GM23338 (cell line): ENCODE results near the gene ALOX15B. TPM values are rescaled to one million over a fixed set of nuclear protein-coding genes. Genes with fewer than 3 reads are reported as not detected.

ENCODE experiments used
- ATAC-seq: fragments of 200-7000 bp; cut with Tn5 transposase; 3 replicates; pipeline ENCODE4 v1.9.1; 2020
- DNase-seq: peaks from one replicate; pipeline ENCODE4 v3.0.0-alpha.2; 2015; ENCODE audit warnings: low spot score
- H2AFZ ChIP-seq: fragments of 200-600 bp; sonication (generic); 2 replicates; pipeline ENCODE4 v1.8.0; 2016; ENCODE audit warnings: antibody characterized with exemption, mild to moderate bottlenecking, moderate library complexity
- H3F3A ChIP-seq: fragments of 200-600 bp; sonication (generic); replicated peaks from 2 replicates; pipeline ENCODE4 v1.8.0; 2017; ENCODE audit warnings: antibody characterized with exemption, mixed run types, low read depth
- H3K27ac ChIP-seq: fragments of 200-600 bp; sonication (generic); 2 replicates; pipeline ENCODE4 v1.6.1; 2016; ENCODE audit warnings: low read depth
- H3K27me3 ChIP-seq: fragments of 200-600 bp; sonication (generic); 2 replicates; pipeline ENCODE4 v1.8.0; 2016; ENCODE audit warnings: mild to moderate bottlenecking, mixed run types, moderate library complexity; ENCODE audit not compliant: insufficient read depth
- H3K36me3 ChIP-seq: fragments of 200-600 bp; sonication (generic); 2 replicates; pipeline ENCODE4 v1.8.0; 2016; ENCODE audit warnings: mild to moderate bottlenecking; ENCODE audit not compliant: insufficient read depth
- H3K4me1 ChIP-seq: fragments of 200-600 bp; sonication (generic); 2 replicates; pipeline ENCODE4 v1.8.0; 2016; ENCODE audit warnings: mild to moderate bottlenecking, moderate library complexity; ENCODE audit not compliant: insufficient read depth
- H3K4me2 ChIP-seq: fragments of 200-600 bp; sonication (generic); 2 replicates; pipeline ENCODE4 v1.7.1; 2017; ENCODE audit warnings: mixed run types
- H3K4me3 ChIP-seq: fragments of 200-600 bp; sonication (generic); 2 replicates; pipeline ENCODE4 v1.6.1; 2016; ENCODE audit warnings: mixed run types
- H3K79me2 ChIP-seq: fragments of 200-600 bp; sonication (generic); replicated peaks from 2 replicates; pipeline ENCODE4 v1.8.0; 2017; ENCODE audit warnings: mild to moderate bottlenecking; ENCODE audit not compliant: insufficient read depth
- H3K9me2 ChIP-seq: fragments of 200-600 bp; sonication (generic); 2 replicates; pipeline ENCODE4 v1.8.0; 2017; ENCODE audit not compliant: insufficient read depth
- H4K20me1 ChIP-seq: fragments of 200-600 bp; sonication (generic); replicated peaks from 2 replicates; pipeline ENCODE4 v1.8.0; 2017; ENCODE audit warnings: mild to moderate bottlenecking; ENCODE audit not compliant: insufficient read depth
- H3K27ac Mint-ChIP-seq: 2 replicates; pipeline ENCODE4 v1.8.0; 2020; ENCODE audit warnings: inconsistent platforms, mild to moderate bottlenecking, moderate library complexity, mixed read lengths
- H3K27me3 Mint-ChIP-seq: 3 replicates; pipeline ENCODE4 v1.8.0; 2022; ENCODE audit warnings: low read depth, mild to moderate bottlenecking, moderate library complexity, mixed read lengths, inconsistent platforms; ENCODE audit not compliant: insufficient read depth, poor library complexity
- H3K36me3 Mint-ChIP-seq: 3 replicates; pipeline ENCODE4 v1.8.0; 2021; ENCODE audit warnings: low read depth, mild to moderate bottlenecking, inconsistent platforms, moderate library complexity, mixed read lengths
- H3K4me1 Mint-ChIP-seq: 3 replicates; pipeline ENCODE4 v1.8.0; 2020; ENCODE audit warnings: mild to moderate bottlenecking, inconsistent platforms, mixed read lengths
- H3K4me3 Mint-ChIP-seq: 3 replicates; pipeline ENCODE4 v1.8.0; 2021; ENCODE audit warnings: moderate library complexity, mild to moderate bottlenecking, inconsistent platforms, mixed read lengths
- H3K9me3 Mint-ChIP-seq: 3 replicates; pipeline ENCODE4 v1.8.0; 2020; ENCODE audit warnings: moderate library complexity, mild to moderate bottlenecking, inconsistent platforms, mixed read lengths
- CTCF ChIP-seq, 2 experiments: fragments of 200-600 bp in 1 of 2; sonication (generic) in 1 of 2; conservative IDR thresholded peaks; 2 replicates each; pipeline versions ENCODE4 v1.5.1 to v1.6.1; 2016 to 2017; ENCODE audit warnings: antibody characterized with exemption in 2 of 2, low read depth in 2 of 2, mild to moderate bottlenecking in 2 of 2, moderate library complexity in 1 of 2
- ETS1 ChIP-seq: IDR thresholded peaks from 2 replicates; pipeline ENCODE4 v1.6.1; 2016; ENCODE audit warnings: antibody characterized with exemption
- EZH2 ChIP-seq: fragments of 200-600 bp; sonication (generic); IDR thresholded peaks from one replicate; pipeline ENCODE4 v1.8.0; 2017; ENCODE audit warnings: antibody characterized with exemption, mild to moderate bottlenecking, low read depth; ENCODE audit not compliant: unreplicated experiment
- EZH2phosphoT487 ChIP-seq: fragments of 200-600 bp; sonication (generic); IDR thresholded peaks from one replicate; pipeline ENCODE4 v1.8.1; 2018; ENCODE audit warnings: antibody characterized with exemption; ENCODE audit not compliant: unreplicated experiment
- JUNB ChIP-seq: IDR thresholded peaks from one replicate; pipeline ENCODE4 v1.6.1; 2016; ENCODE audit warnings: antibody characterized with exemption; ENCODE audit not compliant: unreplicated experiment
- NANOG ChIP-seq: IDR thresholded peaks from 2 replicates; pipeline ENCODE4 v1.6.1; 2016; ENCODE audit warnings: antibody characterized with exemption, borderline replicate concordance
- POLR2AphosphoS5 ChIP-seq: IDR thresholded peaks from 2 replicates; pipeline ENCODE4 v1.6.1; 2016; ENCODE audit warnings: antibody characterized with exemption, low read depth
- REST ChIP-seq: IDR thresholded peaks from one replicate; pipeline ENCODE4 v1.6.1; 2018; ENCODE audit warnings: antibody characterized with exemption; ENCODE audit not compliant: unreplicated experiment
- ZNF114 ChIP-seq: fragments of 250-450 bp; sonication (Bioruptor Pico); IDR thresholded peaks from 2 replicates; pipeline ENCODE4 v1.5.0; 2020; ENCODE audit warnings: mild to moderate bottlenecking, moderate library complexity
- ZNF331 ChIP-seq: fragments of 250-450 bp; sonication (Bioruptor Pico); IDR thresholded peaks from 2 replicates; pipeline ENCODE4 v1.5.0; 2020; ENCODE audit warnings: low read depth, mild to moderate bottlenecking, moderate library complexity
- polyA plus RNA-seq: library from polyadenylated mRNA; unstranded; fragments of >200 nt; fragmentation: Nextera tagmentation; extraction: Ambion mirVana; gene quantifications from 2 replicates; pipeline ENCODE4 v1.2.1, GENCODE V29; 2016
- total RNA-seq: library from RNA; depleted of rRNA; stranded (reverse); fragments of >200 nt; shearing (Covaris generic); gene quantifications from 2 replicates; pipeline ENCODE4 v1.2.3, GENCODE V29; 2014

Gene ALOX15B
- total and polyA plus RNA-seq, 2 experiments from 2014 or later, result 0.42 to 0.45 TPM

GRCh38 chr17:8080208-8080798, 41.4 kb downstream of the ALOX15B start:
- ATAC-seq, result peak; percentile 56
- Histone ChIP-seq H4K20me1 (0 out of 2 replicates have a peak, but pooled peaks cover 5% of the 10 kb centered on the region), H3K27me3 (peaks cover 74% of the 10 kb centered on the region), H3K36me3 (no peaks in the 10 kb centered on the region), H2AFZ (peak overlapping the region; percentile 99), H3K27ac (no peak overlapping the region), H3K4me2 (peak overlapping the region; percentile 95), H3K9me2 (no peaks in the 10 kb centered on the region), H3F3A (no peaks in the 10 kb centered on the region), H3K4me3 (peak overlapping the region; percentile 89), H3K79me2 (no peaks in the 10 kb centered on the region), H3K4me1 (peaks cover 10% of the 10 kb centered on the region; the same call in 1 of the 2 replicates)
- Mint-ChIP-seq H3K9me3 (peaks cover 5% of the 10 kb centered on the region; the same call in 2 of the 3 replicates), H3K27me3 (peaks cover 43% of the 10 kb centered on the region), H3K4me3 (peak overlapping the region; percentile 88), H3K36me3 (peaks cover 2% of the 10 kb centered on the region; the same call in 1 of the 3 replicates), H3K4me1 (peaks cover 3% of the 10 kb centered on the region; the same call in 2 of the 3 replicates), H3K27ac (no peak overlapping the region)
- peak; percentile 70 for DNase-seq
- TF ChIP-seq EZH2phosphoT487, result no peak
- TF ChIP-seq EZH2, result peak; percentile 46
- peak in 1 of 2 experiments; percentile 8; a peak in 1 of 4 replicates for TF ChIP-seq CTCF (conservative IDR thresholded peaks at IDR 0.05; ENCODE audit: low read depth in 2 of 2)

- Mint-ChIP-seq H3K36me3 (peaks cover 2% of the 10 kb centered on the region; the same call in 1 of the 3 replicates), H3K4me3 (peak overlapping the region; percentile 88), H3K27me3 (peaks cover 39% of the 10 kb centered on the region), H3K4me1 (peaks cover 6% of the 10 kb centered on the region; the same call in 2 of the 3 replicates), H3K9me3 (peaks cover 5% of the 10 kb centered on the region; the same call in 2 of the 3 replicates), H3K27ac (no peak overlapping the region)
- no peak overlapping the region for H3K27ac ChIP-seq
- H3K9me2 ChIP-seq, result no peaks in the 10 kb centered on the region
- no peaks in the 10 kb centered on the region for H3K79me2 ChIP-seq
- peak overlapping the region; percentile 95 for H3K4me2 ChIP-seq
- no peaks in the 10 kb centered on the region for H3F3A ChIP-seq
- DNase-seq (peak; percentile 49), ATAC-seq (peak; percentile 28)
- 0 out of 2 replicates have a peak, but pooled peaks cover 5% of the 10 kb centered on the region for H4K20me1 ChIP-seq
- peaks cover 10% of the 10 kb centered on the region; the same call in 1 of the 2 replicates for H3K4me1 ChIP-seq
- H2AFZ ChIP-seq, result no peak overlapping the region
- H3K36me3 ChIP-seq, result no peaks in the 10 kb centered on the region
- peak overlapping the region; percentile 89 for H3K4me3 ChIP-seq
- H3K27me3 ChIP-seq, result peaks cover 69% of the 10 kb centered on the region
- TF ChIP-seq ZNF114, result no peak
- no peak for TF ChIP-seq ETS1
- no peak for TF ChIP-seq CTCF (conservative IDR thresholded peaks at IDR 0.05; ENCODE audit: low read depth in 2 of 2)
- TF ChIP-seq ZNF331, result no peak
- no peak for TF ChIP-seq JUNB
- TF ChIP-seq POLR2AphosphoS5, result no peak
- TF ChIP-seq EZH2phosphoT487, result no peak
- TF ChIP-seq EZH2, result no peak
- no peak for TF ChIP-seq NANOG
- TF ChIP-seq REST, result no peak
Observed at GRCh38 chr17:8080799-8081219, 42.0 kb downstream of the ALOX15B start.
